PFSK-1 (cell line): Measurements from ENCODE around the gene CFAP91.

Source experiments
- FOXP2 ChIP-seq: optimal IDR thresholded peaks from 2 replicates; pipeline ENCODE3; 2011; ENCODE audit warnings: borderline replicate concordance, control low read depth, inconsistent platforms; ENCODE audit not compliant: insufficient read depth; ENCODE audit errors: extremely low read length, extremely low read depth
- POLR2AphosphoS5 ChIP-seq: IDR thresholded peaks from 2 replicates; pipeline ENCODE4 v1.6.1; 2012; ENCODE audit warnings: low read depth, mild to moderate bottlenecking, control low read depth, low read length, moderate library complexity
- SIN3A ChIP-seq: IDR thresholded peaks from 2 replicates; pipeline ENCODE4 v1.6.1; 2012; ENCODE audit warnings: mild to moderate bottlenecking, low read length, moderate library complexity, borderline replicate concordance; ENCODE audit not compliant: insufficient read depth
- TAF1 ChIP-seq: IDR thresholded peaks from 2 replicates; pipeline ENCODE4 v1.6.1; 2012; ENCODE audit warnings: low read length, control low read depth, borderline replicate concordance; ENCODE audit not compliant: insufficient read depth
- TF ChIP-seq, protein P1 (sequence below), 2 experiments: IDR thresholded peaks; 2 replicates each; pipeline versions ENCODE4 v1.6.1 to v1.8.0; 2011 to 2012; ENCODE audit warnings: low read depth in 2 of 2, low read length in 2 of 2, control low read depth in 1 of 2, inconsistent platforms in 1 of 2, mild to moderate bottlenecking in 1 of 2, moderate library complexity in 1 of 2; ENCODE audit not compliant: insufficient read depth in 1 of 2

DNA sequence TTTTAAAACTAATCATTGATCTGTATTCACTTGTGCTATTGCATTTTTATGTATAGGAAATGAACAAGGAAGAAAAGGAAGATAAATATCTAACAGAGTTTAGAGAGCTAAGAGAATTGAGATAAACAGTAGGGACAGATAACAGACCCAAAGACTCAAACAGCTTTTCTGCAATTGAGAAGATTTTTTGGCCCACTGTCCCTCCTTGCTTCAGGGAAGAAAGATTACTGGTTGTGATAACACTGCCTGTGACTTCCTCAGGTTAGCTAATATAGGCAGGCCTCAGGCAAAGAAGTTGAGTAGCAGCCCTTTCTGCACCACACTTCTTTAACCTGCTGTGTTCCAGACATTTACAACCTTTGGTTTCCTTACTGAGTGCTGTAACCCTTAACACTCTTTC lies 22.9 kb upstream of the CFAP91 start:
- TF ChIP-seq POLR2AphosphoS5: no peak
- no peak for TF ChIP-seq FOXP2
- TF ChIP-seq, protein P1, sequence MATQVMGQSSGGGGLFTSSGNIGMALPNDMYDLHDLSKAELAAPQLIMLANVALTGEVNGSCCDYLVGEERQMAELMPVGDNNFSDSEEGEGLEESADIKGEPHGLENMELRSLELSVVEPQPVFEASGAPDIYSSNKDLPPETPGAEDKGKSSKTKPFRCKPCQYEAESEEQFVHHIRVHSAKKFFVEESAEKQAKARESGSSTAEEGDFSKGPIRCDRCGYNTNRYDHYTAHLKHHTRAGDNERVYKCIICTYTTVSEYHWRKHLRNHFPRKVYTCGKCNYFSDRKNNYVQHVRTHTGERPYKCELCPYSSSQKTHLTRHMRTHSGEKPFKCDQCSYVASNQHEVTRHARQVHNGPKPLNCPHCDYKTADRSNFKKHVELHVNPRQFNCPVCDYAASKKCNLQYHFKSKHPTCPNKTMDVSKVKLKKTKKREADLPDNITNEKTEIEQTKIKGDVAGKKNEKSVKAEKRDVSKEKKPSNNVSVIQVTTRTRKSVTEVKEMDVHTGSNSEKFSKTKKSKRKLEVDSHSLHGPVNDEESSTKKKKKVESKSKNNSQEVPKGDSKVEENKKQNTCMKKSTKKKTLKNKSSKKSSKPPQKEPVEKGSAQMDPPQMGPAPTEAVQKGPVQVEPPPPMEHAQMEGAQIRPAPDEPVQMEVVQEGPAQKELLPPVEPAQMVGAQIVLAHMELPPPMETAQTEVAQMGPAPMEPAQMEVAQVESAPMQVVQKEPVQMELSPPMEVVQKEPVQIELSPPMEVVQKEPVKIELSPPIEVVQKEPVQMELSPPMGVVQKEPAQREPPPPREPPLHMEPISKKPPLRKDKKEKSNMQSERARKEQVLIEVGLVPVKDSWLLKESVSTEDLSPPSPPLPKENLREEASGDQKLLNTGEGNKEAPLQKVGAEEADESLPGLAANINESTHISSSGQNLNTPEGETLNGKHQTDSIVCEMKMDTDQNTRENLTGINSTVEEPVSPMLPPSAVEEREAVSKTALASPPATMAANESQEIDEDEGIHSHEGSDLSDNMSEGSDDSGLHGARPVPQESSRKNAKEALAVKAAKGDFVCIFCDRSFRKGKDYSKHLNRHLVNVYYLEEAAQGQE (IDR thresholded peaks at IDR 0.05; ENCODE audit: insufficient read depth in 1 of 2, low read depth in 2 of 2, low read length in 2 of 2): no peak
- no peak for TF ChIP-seq TAF1
- TF ChIP-seq SIN3A: no peak
